OCI-LY7 (cell line): ENCODE data around the gene CNGA2.

Experiments used
- CTCF ChIP-seq: fragments of 200-600 bp; sonication (generic); conservative IDR thresholded peaks from 2 replicates; pipeline ENCODE4 v1.5.1; 2014; ENCODE audit warnings: mild to moderate bottlenecking, antibody characterized with exemption, low read length, moderate library complexity, mixed read lengths
- EZH2phosphoT487 ChIP-seq: fragments of 200-600 bp; sonication (generic); IDR thresholded peaks from 2 replicates; pipeline ENCODE4 v1.6.1; 2018; ENCODE audit warnings: low read depth, borderline replicate concordance, mild to moderate bottlenecking, mixed run types, antibody characterized with exemption, low read length, moderate library complexity, mixed read lengths

- TF ChIP-seq EZH2phosphoT487 = no peak
- no peak for TF ChIP-seq CTCF
These were observed at the start of gene CNGA2 for GRCh38 chrX:151734446-151734845.
